ENCODE data around the gene POTEG.
"Not testable (repeated sequence)": the region's sequence is repeated elsewhere in the genome, so short reads cannot be mapped to it uniquely, and the experiment has no call there.

POTEG gene

DNA sequence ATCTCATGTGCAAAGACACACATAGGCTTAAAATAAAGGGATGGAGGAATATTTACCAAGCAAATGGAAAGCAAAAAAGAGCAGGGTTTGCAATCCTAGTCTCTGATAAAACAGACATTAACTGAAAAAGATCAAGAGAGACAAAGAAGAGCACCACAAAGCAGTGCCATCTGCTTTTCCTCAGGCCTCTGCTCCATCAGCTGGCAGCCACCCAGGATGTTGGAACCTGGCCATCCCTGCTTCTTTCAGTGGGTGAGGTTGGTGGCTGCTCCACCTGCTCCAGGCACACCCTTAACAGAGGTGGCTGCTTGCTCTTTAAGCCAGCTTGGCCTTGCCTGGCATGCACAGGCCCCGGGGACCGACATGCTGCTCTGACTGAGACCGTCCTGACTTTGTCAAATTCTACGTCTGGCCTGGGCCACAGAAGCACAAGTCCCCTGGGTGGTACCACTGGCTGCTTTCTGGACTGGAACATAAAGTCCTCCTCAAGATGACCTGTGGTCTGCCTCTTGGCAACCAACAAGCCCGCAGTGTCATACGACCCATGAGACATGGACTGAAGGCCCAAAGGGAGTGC lies 51.0 kb downstream of the POTEG start:
- POLR2A ChIA-PET; CTCF ChIA-PET; DNase-seq (ENCODE audit: extremely low spot score): not testable (repeated sequence)

DNA sequence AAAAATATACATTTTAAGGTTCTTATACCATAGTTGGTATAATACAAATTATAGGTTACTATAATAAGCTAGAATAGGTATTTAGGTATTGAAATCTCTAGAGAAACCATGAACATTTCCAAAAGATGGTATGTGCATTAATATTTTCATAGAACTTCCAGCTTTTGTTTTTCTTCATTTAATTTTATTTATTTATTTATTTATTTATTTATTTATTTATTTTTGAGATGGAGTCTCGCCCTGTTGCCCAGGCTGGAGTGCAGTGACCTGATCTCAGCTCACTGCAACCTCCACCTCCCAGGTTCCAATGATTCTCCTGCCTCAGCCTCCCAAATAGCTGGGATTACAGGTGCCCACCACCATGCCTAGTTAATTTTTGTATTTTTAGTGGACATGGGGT lies 54.0 kb downstream of the POTEG start:
- POLR2A ChIA-PET; CTCF ChIA-PET; DNase-seq (ENCODE audit: extremely low spot score): not testable (repeated sequence)

DNA sequence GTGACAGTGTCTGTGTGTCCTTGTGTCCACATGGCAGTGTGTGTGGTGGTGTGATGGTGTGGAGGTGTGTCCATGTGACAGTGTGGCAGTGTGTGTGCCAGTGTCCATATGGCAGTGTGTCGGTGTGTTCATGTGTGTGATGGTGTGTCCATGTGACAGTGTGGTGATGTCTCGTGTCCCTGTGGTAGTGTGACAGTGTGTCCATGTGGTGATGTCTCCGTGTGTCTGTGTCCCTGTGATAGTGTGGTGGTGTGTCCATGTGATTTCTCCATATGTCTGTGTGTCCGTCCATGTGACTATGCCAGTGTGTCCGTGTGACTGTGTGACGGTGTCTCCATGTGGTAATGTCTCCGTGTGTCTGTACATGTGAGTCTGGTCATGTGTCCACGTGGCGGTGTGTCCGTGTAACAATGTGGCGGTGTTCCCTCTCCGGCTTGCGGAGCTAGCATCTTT lies 59.7 kb downstream of the POTEG start:
- DNase-seq (ENCODE audit: extremely low spot score); POLR2A ChIA-PET; CTCF ChIA-PET: not testable (repeated sequence)

DNA sequence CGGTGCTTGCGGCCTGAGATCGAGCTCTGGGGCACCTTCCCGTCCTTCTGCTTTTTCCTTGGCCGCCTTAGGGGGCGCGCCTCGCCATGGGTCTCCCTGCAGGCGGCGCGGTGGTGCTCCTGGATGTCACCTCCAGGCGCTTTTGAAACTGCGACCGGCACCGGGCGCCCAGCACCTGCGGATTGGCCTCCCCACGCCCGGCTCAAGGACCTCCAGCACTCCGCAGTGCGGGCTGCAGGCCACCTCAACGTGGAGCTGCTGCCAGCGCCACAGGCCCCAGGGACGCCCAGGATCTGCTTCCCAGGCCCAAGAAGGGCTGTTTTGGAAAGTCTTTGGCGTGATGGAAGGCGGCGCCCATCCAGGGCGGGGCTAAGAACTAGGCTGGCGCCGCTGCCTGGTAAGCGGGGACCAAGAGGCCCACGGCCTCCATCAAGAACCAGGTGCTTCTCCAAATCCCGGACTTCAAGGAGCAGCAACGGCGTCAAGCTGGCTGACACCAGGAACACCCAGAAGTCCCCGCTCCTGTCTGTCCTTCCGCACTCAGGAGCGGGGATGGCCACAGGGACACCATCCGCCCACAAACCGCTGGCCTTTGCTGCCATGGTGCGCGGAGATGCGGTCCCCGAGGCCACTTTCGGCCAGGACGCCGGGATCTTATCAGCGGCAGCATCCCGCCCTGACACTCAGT lies 61.2 kb downstream of the POTEG start:
- CTCF ChIA-PET, POLR2A ChIA-PET: not testable (repeated sequence)
- DNase-seq (ENCODE audit: extremely low spot score) = peak; percentile 5

DNA sequence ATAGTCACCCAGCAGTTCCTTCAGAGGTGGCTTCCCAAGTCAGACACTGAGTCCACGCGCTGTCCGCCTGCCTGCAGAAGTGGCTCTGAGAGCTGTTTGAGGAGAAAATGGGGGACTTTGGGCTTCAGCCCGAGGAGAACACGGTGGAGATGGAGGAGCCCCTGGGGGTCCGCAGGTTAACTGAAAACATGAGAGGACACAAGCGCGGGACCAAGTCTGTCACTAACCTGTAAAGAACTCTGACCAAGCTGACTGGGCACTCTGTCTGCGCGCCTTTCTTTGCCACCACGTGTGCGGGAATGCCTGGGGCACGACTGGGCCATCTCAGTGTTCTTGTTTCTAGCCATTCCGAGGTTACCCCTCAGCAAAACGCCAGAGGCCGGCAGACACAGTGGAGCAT lies 62.4 kb downstream of the POTEG start:
- DNase-seq (ENCODE audit: extremely low spot score); POLR2A ChIA-PET; CTCF ChIA-PET: not testable (repeated sequence)

DNA sequence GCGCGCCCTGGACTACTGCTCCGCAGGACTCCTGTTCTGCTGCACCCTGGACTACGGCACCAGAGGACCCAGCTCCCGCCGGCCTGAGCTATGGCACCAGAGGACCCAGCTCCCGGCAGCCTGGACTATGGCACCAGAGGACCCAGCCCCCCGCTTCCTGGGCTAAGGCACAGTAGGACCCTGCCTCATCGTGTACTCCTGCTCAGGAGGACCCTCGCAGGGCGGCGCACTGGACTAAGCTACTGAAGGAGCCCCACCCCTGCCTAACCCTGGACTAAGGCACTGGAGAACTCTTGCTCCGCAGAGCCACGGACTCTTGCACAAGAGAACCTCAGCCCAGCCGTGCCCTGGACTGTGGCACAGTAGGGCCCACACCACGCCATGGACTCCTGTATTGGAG lies 71.3 kb downstream of the POTEG start:
- DNase-seq (ENCODE audit: extremely low spot score); POLR2A ChIA-PET; CTCF ChIA-PET: not testable (repeated sequence)

DNA sequence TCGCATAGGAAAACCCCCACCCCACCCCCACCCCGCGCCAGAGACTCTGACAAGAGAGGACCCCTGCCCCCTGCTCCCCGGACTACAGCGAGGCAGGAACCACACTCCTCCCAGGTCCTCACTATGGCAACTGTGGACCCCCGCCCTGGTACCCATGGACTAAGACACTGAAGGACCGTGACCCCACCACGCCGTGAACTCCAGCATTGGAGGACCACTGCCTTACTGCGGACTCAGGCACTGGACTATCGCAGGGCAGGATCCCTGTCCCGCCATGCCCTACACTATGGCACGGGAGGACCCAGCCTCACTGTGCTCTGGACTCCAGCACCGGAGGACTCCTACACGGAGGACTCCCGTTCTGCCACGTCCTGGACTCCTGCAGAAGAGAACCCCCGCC lies 71.8 kb downstream of the POTEG start:
- POLR2A ChIA-PET = not testable (repeated sequence)

DNA sequence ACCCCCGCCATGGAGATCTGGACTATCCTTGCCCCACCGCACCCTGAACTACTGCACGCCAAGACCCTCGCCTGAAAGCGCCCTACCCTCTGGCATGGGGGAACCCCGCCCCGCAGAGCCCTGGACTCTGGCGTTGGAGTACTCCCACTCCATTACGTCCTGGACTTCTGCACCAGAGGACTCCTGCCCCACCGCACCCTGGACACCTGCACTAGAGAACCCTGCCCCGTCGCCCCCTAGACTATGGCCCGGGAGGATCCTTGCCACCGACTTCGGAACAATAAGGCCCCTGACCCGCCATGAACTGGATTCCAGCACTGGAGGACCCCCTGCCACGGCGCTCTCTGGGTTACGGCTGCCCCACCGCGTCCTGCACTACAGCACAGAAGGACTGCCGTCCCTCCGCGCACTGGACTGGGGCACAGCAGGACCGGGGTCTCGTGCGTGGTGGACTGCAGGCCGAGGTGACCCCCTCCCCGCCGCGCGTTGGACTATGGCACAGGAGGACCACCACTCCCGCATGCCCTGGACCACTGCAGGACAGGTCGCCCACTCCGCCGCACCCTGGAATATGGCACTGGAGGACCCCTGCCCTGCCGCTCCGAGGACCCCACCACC lies 72.4 kb downstream of the POTEG start:
- POLR2A ChIA-PET; CTCF ChIA-PET; DNase-seq (ENCODE audit: extremely low spot score): not testable (repeated sequence)

More for the DNA sequence above, 71.8 kb downstream of the POTEG start:
- DNase-seq (ENCODE audit: extremely low spot score); CTCF ChIA-PET: not testable (repeated sequence)

DNA sequence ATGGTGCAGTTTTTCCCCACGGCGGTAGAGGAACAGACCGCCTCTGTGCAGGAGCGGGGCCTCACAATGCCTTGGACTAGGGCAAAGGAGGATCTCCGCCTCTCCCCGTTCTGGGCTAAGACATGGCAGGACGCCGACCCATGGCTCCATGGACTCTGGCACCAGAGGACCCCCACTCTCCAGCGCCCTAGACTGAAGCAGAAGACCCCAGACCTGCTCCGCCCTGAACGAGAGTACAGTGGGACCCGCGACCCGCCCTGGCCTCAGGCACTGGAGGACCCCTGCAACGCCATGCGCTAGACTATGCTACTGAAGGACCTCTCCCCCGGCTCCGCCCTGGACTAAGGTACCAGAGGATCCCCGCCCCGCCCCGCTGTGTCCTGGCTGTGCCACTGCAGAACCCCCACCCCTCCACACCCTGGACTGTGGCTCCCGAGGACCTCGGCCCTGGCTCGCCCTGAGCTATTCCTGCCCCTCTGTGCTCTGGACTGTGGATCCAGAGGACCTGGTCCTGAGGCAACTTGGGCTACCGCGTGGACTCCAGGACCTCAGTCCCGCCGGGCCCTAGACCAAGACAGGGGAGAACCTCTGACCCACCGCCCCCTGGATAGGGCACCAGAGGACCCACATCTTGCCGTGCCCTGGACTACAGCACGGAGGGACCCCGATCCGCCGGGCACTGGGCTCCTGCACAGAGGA lies 73.1 kb downstream of the POTEG start:
- POLR2A ChIA-PET; CTCF ChIA-PET; DNase-seq (ENCODE audit: extremely low spot score): not testable (repeated sequence)
